SK-MEL-5 (cell line): ENCODE data around the gene COQ9. TPM values are rescaled to one million over a fixed set of nuclear protein-coding genes. Genes with fewer than 3 reads are reported as not detected.
A peak's percentile ranks its signal among the peaks of the same experiment; 100 is the strongest.

Experiments
- DNase-seq: peaks from one replicate; pipeline ENCODE4 v3.0.0-alpha.2; 2016; ENCODE audit warnings: low read depth, low spot score
- in situ Hi-C: cut with HindIII; loops from 2 replicates; pipeline ENCODE4 v1.10.0; 2016; ENCODE audit warnings: low sequenced_read_pairs, high pct_unique_total_duplicates, low pct_unique_long_range_greater_than_20kb
- total RNA-seq: library from RNA; depleted of rRNA; stranded (reverse); fragments of >200 nt; shearing (Covaris generic); gene quantifications from 2 replicates; pipeline ENCODE4 v1.2.3, GENCODE V29; 2014

The COQ9 gene
- total RNA-seq, 1 experiment from 2014 or later: 70.7 TPM

- DNase-seq: no peak
- in situ Hi-C loops: no loop called here
These were observed 31.3 kb downstream of the COQ9 start for GRCh38 chr16:57478396-57479204.

- in situ Hi-C loops: no loop called here
- peak; percentile 21 for DNase-seq
These were observed 32.1 kb downstream of the COQ9 start for GRCh38 chr16:57479205-57479975.

- no peak for DNase-seq
- in situ Hi-C loops: no loop called here
These were observed 32.9 kb downstream of the COQ9 start for GRCh38 chr16:57479976-57480753.

- in situ Hi-C loops: no loop called here
- DNase-seq: no peak
These were observed 33.5 kb downstream of the COQ9 start for GRCh38 chr16:57480754-57481230.

GRCh38 chr16:57481421-57481820 is 34.1 kb downstream of the COQ9 start:
- in situ Hi-C loops: no loop called here
- DNase-seq: no peak

GRCh38 chr16:57482845-57483545 is 35.7 kb downstream of the COQ9 start:
- in situ Hi-C loops: no loop called here
- DNase-seq: no peak

GRCh38 chr16:57483725-57484514 is 36.6 kb downstream of the COQ9 start:
- in situ Hi-C loops: no loop called here
- no peak for DNase-seq

- in situ Hi-C loops: no loop called here
- no peak for DNase-seq
These were observed 37.3 kb downstream of the COQ9 start for GRCh38 chr16:57484515-57485005.

- DNase-seq: no peak
- in situ Hi-C loops: no loop called here
These were observed 38.0 kb downstream of the COQ9 start for GRCh38 chr16:57485091-57485915.

- in situ Hi-C loops: no loop called here
- DNase-seq: peak; percentile 49
These were observed 38.9 kb downstream of the COQ9 start, which contains the start of gene DOK4 for GRCh38 chr16:57485916-57486857. Gene DOK4, minus strand, starts transcription at chr16:57486493. Its CDS starts 6,986 bp downstream, at chr16:57479507.

- in situ Hi-C loops: no loop called here
- DNase-seq: no peak
These were observed 39.9 kb downstream of the COQ9 start for GRCh38 chr16:57486858-57487834.

GRCh38 chr16:57489229-57489628 is 42.0 kb downstream of the COQ9 start:
- in situ Hi-C loops: no loop called here
- no peak for DNase-seq

- no peak for DNase-seq
- in situ Hi-C loops: no loop called here
These were observed 46.5 kb downstream of the COQ9 start for GRCh38 chr16:57493767-57494166.

- DNase-seq: no peak
- in situ Hi-C loops: no loop called here
These were observed 49.8 kb downstream of the COQ9 start for GRCh38 chr16:57497121-57497520.
